GDM1 (cell line): Measurements from ENCODE around the gene CMTR2.

Source experiments
- DNase-seq: peaks from one replicate; lab custom pipeline; 2025; lab: John Stamatoyannopoulos, UW

The CMTR2 gene

DNA sequence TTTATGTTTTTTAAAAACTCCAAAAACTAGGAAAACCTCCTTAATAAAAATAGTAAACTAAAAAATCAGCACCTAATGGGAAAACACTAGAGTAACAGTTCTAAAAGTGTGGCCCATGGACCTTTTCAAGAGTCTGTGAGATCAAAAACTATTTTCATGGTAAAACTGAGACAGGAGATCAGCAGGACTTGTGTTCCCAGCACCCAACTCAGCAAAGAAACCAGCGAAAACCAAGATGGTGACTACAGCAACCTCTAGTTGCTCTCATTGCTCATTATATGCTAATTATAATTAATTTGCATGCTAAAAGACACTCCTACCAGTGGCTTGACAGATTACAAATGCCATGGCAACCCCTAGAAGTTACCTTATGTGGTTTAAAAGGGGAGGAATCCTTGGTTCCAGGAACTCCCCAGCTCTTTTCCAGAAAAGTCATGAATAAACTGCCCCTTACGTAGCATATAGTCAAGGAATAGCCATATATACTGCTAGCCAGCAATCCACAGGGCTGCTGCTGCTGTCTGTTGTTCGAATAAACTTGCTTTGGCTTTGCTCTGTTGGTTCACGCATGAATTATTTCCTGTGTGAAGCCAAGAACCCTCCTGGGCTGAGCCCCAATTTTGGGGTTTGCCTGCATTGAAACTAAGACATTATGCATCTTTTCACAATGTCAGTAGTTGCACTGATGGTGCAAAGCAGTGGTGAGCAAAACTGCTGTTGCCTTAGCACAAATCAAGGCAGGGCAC lies 12.4 kb downstream of the CMTR2 start:
- DNase-seq = no peak

DNA sequence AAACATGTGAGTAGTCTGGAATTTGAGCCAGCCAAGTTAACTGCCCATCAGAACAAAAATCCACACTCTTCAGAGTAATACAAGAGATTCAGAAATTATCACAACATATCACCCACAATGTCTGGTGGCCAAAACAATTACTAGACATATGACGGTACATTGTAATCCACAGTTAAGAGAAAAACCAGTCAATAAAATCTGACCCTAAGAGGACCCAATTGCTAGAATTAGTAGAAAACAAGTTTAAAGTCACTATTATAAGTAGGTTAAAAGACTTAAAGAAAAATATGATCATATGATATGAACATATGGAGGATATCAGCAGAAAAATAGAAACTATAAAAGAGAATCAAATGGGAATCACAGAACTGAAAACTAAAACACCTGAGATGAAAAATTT lies 15.8 kb downstream of the CMTR2 start:
- no peak for DNase-seq

DNA sequence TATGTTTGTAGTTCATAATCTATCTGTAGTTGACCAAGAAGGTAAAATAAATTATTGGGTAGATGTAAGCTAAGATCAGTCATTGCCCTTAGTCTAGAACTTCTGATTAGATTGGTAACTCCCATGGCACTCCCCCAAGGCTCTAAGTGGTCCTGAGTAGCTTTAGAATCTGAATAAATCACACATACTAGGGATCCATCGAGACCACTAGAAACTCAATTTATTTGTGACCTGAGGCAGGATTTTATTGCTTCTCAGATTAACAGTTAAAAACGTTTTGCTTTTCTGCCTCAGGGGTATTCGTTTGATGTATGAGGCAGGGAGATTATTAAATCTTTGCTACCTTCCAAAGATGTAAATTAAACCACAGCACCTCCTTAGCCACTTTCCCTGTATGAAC lies 24.9 kb downstream of the CMTR2 start:
- no peak for DNase-seq

DNA sequence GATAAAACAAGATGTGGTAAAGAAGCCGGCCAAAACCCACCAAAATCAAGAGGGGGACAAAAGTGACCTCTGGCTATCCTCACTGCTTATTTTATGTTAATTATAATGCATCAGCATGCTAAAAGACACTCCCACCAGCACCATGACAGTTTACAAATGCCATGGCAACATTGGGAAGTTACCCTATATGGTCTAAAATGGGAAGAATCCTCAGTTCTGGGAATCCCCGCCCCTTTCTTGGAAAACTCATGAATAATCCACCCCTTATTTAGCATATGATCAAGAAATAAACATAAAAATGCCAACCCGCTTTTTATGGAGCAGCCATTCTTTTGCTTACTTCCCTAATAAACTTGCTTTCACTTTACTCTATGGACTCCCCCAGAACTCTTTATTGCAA lies 25.6 kb downstream of the CMTR2 start:
- no peak for DNase-seq

DNA sequence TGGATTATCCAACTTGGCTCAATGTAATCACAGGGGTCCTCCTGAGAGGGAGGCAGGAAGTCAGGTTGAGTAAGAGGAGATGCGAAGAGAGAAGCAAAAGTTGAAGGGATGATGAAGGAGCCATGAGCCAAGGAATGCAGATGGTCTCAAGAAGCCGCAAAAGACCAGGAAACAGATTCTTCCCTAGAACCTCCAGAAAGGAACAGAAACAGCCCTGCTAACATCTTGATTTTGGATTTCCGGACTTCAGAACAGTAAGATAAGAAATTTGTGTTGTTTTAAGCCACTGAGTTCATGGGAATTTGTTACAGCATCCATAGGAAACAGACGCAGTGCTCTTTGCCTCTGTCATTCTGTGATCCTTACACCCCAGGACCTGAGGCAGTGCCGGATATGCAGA lies 26.8 kb downstream of the CMTR2 start:
- DNase-seq = no peak

DNA sequence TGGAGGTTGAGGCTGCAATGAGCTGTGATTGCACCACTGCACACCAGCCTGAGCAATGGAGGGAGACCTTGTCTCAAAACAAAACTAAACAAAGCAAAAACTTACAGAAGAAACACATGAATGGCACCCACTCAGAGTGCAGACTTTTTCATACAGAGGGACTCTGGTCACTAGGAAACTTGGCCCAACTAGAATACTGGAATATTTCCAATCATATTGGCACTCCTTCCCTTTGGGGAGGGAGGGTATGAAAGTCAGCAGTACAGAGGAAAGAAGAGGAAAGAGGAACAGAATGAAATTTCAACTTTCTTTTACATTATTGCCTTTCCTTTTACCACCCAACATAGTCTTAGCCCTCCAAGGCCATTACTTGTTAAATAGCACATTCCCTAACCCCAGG lies 28.2 kb downstream of the CMTR2 start:
- no peak for DNase-seq

DNA sequence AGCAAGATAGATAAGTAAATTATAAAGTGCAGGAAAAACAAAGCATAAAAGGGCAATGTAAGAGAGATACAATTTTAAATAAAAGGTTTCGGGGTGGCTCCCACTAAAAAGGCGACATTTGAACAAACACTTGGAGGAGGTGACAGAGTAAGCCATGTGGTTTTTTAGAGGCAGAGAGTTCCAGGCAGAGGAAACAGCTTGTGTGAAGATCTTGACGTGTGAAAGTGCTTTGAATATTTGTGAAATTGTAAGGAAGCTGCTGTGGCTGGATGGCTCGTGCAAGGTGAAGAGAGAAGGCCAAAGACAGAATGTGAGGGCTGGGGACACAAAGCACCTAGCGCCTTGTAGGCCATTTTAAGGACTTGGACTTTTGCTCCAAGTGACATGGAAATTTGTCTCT lies 30.1 kb downstream of the CMTR2 start:
- DNase-seq = peak; percentile 0

DNA sequence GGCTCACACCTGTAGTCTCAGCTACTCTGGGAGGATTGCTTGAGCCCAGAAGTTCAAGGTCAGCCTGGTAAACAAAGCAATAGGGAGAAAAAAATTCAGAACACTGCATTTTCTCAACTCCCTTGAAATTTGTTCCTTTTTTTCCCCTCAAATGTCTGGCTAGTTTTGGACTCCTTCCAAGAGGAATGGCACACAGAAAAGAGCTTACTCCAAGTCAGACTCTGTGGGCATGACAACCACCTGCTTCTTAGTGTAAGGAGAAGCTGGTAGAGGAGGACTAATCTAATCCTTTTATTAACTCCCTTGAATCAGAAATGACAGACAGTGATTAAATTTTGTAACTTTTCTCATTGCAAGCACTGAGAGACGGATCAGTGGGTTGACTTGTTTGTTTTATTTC lies 30.8 kb downstream of the CMTR2 start:
- no peak for DNase-seq

DNA sequence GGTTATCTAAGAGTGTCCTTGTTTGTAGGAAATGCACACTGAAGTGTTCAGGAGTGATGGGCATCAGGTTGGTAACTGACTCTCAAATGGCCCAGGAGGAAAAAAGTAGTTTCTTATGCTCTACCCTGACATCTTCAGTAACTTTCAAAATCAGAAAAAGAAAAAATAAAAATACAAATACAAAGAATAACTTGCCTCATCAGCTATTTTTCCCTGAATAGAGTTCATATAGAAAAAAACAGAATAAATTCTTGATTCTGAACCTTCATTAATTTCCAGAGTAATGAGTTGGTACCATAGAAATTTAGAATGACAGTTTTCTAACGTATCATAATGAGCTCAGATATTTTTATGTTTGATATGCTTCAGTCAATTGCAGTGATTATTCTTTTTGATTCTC lies 31.4 kb downstream of the CMTR2 start:
- DNase-seq = no peak

DNA sequence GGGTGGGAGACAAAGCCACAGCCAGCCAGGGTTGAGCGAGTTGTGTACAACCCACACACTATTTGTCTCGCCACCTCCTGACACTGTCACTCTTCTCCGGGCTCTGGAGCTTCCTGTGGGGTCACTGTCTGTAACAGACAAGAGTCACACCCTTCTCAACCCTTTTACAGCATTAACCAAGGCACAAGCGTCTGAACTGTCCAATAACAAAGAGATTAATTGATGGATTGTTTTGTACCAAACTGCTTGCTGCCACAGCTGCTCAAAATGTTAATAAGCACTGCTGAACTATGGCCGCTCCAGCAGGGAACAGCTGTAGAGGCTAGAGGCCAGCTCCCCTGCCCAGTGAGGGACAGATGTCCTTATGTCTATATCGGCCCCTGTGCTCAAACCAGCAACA lies 33.5 kb downstream of the CMTR2 start:
- DNase-seq = no peak

DNA sequence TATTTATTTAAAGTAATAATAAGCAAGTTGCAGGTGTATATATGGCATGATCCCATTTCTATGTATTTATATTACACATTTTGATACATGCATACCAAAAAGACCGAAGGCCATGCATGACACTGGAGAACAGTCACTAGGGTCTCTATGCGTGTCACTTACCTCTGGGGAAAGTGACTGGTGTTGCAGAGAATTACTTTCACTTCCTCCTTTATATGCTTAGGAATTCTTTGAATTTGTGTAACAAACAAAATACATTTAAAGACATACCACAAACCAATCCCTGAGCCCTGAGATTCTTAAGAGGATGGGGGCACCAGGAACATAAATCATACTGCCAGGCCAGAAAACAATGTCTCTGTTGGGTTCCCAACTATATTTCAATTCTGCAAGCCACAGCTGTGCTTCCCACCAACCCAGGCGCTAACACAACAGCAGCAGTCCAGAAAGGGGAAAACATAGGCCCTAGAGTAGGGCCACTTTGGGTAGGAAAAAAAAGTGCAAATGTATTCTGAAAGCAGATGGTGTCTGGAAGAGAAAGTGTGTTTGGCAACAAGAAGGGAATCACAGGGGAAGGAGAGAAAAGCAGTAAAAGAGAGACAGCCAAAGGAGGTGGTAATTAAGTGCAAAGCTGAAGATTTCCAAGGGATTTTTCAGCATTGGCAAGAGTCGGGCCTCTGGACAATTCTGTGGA lies 34.2 kb downstream of the CMTR2 start:
- DNase-seq = no peak

DNA sequence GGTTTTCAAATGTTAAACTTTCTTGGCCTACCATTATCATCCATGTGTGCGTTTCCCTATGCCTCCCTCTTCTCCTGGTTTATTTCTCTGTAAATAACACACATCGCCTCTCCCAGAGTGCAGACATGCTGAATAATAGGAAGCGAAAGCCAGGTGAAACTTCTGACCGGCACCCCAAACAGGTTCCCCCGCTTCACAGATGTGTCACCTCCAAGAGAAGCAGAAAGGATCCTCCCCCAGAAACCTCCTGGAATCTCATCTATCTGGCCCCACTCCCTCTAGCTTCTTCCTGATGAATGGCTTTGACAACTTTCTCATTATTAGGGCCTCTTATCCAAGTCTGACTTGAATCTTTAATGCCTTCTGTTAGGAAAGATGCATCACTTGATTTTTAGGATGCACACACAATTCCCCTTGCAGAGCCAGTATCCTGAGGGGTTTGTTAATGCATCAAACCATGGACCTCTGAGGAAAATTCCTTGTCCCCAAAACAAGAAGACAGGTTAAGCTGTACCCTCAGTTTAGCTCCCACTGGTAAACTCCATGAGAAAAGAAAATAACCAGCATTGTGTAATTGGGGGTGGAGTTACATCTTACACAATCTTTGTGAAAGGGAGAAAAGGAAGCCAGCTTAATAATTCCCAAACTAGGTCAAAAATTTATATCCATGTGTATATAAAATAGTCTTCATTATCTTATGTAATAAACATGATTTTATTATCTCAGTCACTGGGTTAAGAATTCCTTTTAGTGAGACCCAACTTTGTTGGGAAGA lies 38.6 kb downstream of the CMTR2 start:
- no peak for DNase-seq

DNA sequence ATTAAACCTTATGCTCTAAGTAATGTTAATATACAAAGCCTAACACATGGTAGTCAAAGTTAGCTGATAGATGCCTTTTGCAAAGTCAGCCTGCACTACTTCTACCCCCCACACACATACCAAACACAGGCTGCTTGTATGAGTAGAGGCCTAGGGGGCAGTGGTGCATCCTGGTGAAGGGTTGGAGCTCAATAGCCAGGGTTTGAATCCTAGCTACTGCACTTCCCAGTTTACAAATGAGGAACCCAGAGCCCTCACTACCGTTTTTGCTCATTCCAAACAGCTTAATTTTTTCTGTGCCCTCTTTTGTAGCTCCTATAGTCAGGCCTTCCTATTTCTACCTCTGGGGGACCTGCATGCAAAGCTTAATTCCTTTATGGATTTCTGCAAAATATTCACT lies 39.8 kb downstream of the CMTR2 start:
- no peak for DNase-seq

DNA sequence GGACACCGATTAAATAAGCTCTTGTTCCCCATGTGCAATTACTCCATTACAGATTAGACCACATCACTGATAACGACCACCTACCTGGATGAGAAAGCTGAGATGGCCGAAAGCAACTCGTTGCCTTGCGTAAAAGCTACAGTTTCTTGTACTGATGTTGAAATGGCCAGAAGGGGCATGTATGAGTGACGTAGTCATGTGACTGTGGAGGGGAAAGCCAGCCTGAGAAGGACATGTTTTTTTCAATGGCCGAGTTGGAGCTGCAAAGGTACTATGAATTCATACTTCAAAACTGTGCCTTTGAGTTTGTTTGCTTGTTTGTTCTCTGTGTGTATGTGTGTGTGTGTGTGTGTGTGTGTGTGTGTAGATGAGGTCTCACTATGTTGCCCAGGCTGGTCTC lies 41.7 kb downstream of the CMTR2 start:
- no peak for DNase-seq

DNA sequence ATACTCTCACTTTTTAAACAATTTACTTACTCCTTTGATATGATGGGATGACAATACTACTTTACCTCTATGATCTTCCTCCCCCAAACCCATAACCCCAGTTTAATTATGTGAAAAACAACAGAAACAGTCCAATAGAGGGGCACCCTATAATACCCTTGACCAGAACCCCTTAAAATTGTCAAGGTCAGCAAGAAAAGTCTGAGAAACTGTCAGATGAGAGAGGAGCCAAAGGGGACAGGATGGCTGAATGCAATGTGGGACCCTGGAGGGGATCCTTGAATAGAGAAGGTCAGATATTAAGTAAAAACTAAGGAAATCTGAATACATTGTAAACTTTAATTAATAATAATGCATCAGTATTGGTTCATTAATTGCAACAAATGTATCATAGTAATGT lies 42.9 kb downstream of the CMTR2 start:
- DNase-seq = no peak

DNA sequence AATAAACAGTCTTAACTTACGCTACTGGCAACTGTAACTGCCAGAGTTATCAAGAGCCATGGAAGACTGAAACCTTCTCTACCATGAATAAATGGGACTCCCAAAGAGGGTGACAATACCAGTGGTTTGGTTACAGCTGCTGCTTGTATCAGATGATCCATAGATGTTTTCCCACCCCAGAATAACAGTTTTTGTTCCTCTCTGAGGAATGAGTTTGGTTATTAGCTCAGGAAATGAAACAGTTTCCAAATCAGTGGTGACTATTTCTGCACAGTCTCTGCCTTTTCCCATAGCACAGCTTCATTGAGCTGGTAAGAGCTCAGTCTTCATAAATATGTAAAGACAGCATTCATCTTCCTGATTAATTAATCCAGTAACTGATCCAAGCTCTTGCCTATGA lies 44.7 kb downstream of the CMTR2 start:
- no peak for DNase-seq

DNA sequence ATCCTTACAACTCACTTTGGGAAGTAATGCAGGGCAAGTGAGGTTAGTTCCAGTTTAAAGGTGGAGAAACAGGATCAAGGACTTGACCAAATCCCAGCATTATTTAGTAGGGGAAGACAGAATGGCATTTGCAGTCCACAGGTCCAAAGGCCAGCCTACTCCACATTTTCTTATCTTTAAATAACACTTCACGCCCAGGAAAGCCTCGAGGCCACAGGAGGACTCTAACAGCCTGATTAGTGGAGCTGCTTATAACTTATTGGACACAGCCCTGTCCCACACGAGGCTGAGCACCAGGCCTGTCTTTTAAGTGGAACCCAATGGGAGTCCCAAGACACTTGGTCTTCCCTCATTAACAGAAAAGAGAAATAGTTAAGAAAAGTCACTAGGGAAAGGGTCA lies 46.6 kb downstream of the CMTR2 start:
- no peak for DNase-seq

DNA sequence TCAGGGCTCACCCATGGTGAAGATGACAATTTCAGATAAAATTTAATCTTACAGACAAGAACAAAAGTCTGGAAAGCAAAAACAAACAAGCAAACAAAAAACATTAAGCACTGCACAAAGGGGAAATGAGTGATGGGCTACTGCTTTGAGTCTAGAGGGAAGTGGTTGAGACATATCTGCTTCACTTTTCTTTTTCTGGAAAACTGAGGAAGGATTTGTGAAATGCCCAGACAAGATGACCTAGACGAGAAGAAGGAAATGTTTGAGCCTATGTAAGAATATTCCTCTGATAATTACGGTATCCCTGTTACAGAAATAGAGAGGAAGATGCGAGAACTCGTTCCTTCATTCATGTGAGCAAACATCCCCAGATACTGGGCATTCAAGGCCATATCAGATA lies 47.2 kb downstream of the CMTR2 start:
- DNase-seq = no peak
